GM12873 (cell line): ENCODE data around the gene GAD1.

Experiments
- CTCF ChIP-seq: IDR thresholded peaks from 2 replicates; pipeline ENCODE4 v1.5.1; 2012; ENCODE audit warnings: low read depth, mild to moderate bottlenecking, moderate library complexity, low read length, control low read depth; ENCODE audit not compliant: insufficient read depth; ENCODE audit errors: missing control alignments

GAD1 gene

GRCh38 chr2:170873035-170873692 is 56.5 kb downstream of the GAD1 start:
- TF ChIP-seq CTCF, result peak; percentile 98

- TF ChIP-seq CTCF, result no peak
Measured at GRCh38 chr2:170878066-170878465, 61.4 kb downstream of the GAD1 start.

GRCh38 chr2:170878505-170878904 is 61.8 kb downstream of the GAD1 start:
- TF ChIP-seq CTCF, result no peak

- no peak for TF ChIP-seq CTCF
Measured at GRCh38 chr2:170881840-170882239, 65.2 kb downstream of the GAD1 start.

- no peak for TF ChIP-seq CTCF
Measured at GRCh38 chr2:170882758-170883157, 66.1 kb downstream of the GAD1 start.

- TF ChIP-seq CTCF, result no peak
Measured at GRCh38 chr2:170883683-170884082, 67.0 kb downstream of the GAD1 start.

GRCh38 chr2:170885130-170885791 is 68.6 kb downstream of the GAD1 start:
- TF ChIP-seq CTCF, result no peak
